Loucy (cell line): Measurements from ENCODE around the gene FOXJ3.

ENCODE experiments used
- H2AFZ ChIP-seq: fragments of 200-600 bp; sonication (generic); 2 replicates; pipeline ENCODE4 v1.6.0; 2016; ENCODE audit warnings: antibody characterized with exemption, mild to moderate bottlenecking, low read length, moderate library complexity
- H3F3A ChIP-seq: fragments of 200-600 bp; 2 replicates; pipeline ENCODE4 v1.6.0; 2016; ENCODE audit warnings: antibody characterized with exemption, low read depth, mild to moderate bottlenecking
- H3K27me3 ChIP-seq: fragments of 200-600 bp; sonication (generic); 2 replicates; pipeline ENCODE4 v1.6.1; 2014; ENCODE audit warnings: low read length, mild to moderate bottlenecking; ENCODE audit not compliant: insufficient read depth, poor library complexity, severe bottlenecking
- H3K36me3 ChIP-seq: fragments of 200-600 bp; sonication (generic); 2 replicates; pipeline ENCODE4 v1.6.1; 2016; ENCODE audit warnings: low read length; ENCODE audit not compliant: insufficient read depth
- H3K4me1 ChIP-seq: fragments of 200-600 bp; sonication (generic); 2 replicates; pipeline ENCODE4 v1.5.1; 2014; ENCODE audit warnings: low read length, mild to moderate bottlenecking; ENCODE audit not compliant: insufficient read depth, poor library complexity, severe bottlenecking
- H3K4me2 ChIP-seq: fragments of 200-600 bp; sonication (generic); 2 replicates; pipeline ENCODE4 v1.6.0; 2014; ENCODE audit warnings: antibody characterized with exemption, low read length, low read depth, mild to moderate bottlenecking; ENCODE audit not compliant: poor library complexity, severe bottlenecking
- H3K4me3 ChIP-seq: fragments of 200-600 bp; sonication (generic); 2 replicates; pipeline ENCODE4 v1.5.1; 2014; ENCODE audit warnings: low read length, mild to moderate bottlenecking, mixed read lengths; ENCODE audit not compliant: poor library complexity, severe bottlenecking
- H3K79me2 ChIP-seq: fragments of 200-600 bp; sonication (generic); 2 replicates; pipeline ENCODE4 v1.6.1; 2014; ENCODE audit warnings: low read length; ENCODE audit not compliant: insufficient read depth
- H3K9ac ChIP-seq: fragments of 200-600 bp; sonication (generic); 2 replicates; pipeline ENCODE4 v1.6.0; 2014; ENCODE audit warnings: mild to moderate bottlenecking, low read depth, low read length, moderate library complexity; ENCODE audit not compliant: poor library complexity, severe bottlenecking
- H3K9me2 ChIP-seq: fragments of 200-600 bp; sonication (generic); replicated peaks from 2 replicates; pipeline ENCODE4 v1.6.1; 2016; ENCODE audit warnings: low read depth, low read length, mixed read lengths
- H3K9me3 ChIP-seq: fragments of 200-600 bp; sonication (generic); 2 replicates; pipeline ENCODE4 v1.6.1; 2014; ENCODE audit warnings: mild to moderate bottlenecking, antibody characterized with exemption, low read length, low read depth; ENCODE audit not compliant: insufficient read depth
- H4K20me1 ChIP-seq: fragments of 200-600 bp; sonication (generic); 2 replicates; pipeline ENCODE4 v1.6.0; 2014; ENCODE audit warnings: antibody characterized with exemption, low read length, mild to moderate bottlenecking; ENCODE audit not compliant: insufficient read depth, poor library complexity, severe bottlenecking
- EZH2phosphoT487 ChIP-seq: fragments of 200-600 bp; IDR thresholded peaks from 2 replicates; pipeline ENCODE4 v1.6.1; 2018; ENCODE audit warnings: antibody characterized with exemption, mild to moderate bottlenecking, moderate library complexity, borderline replicate concordance
- TF ChIP-seq, protein P1 (sequence below): fragments of 200-600 bp; sonication (generic); conservative IDR thresholded peaks from 2 replicates; pipeline ENCODE4 v1.5.1; 2014; ENCODE audit warnings: mild to moderate bottlenecking, antibody characterized with exemption, low read length

The FOXJ3 gene

GRCh38 chr1:42315500-42315899 is 19.5 kb downstream of the FOXJ3 start:
- TF ChIP-seq, protein P1, sequence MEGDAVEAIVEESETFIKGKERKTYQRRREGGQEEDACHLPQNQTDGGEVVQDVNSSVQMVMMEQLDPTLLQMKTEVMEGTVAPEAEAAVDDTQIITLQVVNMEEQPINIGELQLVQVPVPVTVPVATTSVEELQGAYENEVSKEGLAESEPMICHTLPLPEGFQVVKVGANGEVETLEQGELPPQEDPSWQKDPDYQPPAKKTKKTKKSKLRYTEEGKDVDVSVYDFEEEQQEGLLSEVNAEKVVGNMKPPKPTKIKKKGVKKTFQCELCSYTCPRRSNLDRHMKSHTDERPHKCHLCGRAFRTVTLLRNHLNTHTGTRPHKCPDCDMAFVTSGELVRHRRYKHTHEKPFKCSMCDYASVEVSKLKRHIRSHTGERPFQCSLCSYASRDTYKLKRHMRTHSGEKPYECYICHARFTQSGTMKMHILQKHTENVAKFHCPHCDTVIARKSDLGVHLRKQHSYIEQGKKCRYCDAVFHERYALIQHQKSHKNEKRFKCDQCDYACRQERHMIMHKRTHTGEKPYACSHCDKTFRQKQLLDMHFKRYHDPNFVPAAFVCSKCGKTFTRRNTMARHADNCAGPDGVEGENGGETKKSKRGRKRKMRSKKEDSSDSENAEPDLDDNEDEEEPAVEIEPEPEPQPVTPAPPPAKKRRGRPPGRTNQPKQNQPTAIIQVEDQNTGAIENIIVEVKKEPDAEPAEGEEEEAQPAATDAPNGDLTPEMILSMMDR: no peak
- no peak for TF ChIP-seq EZH2phosphoT487
- H3F3A ChIP-seq: peaks cover 11% of the 10 kb centered on the region; the same call in 1 of the 2 replicates
- peaks cover 81% of the 10 kb centered on the region for H4K20me1 ChIP-seq
- no peak overlapping the region for H2AFZ ChIP-seq
- no peaks in the 10 kb centered on the region for H3K9me2 ChIP-seq
- no peak overlapping the region for H3K4me2 ChIP-seq
- no peaks in the 10 kb centered on the region for H3K9me3 ChIP-seq
- H3K4me1 ChIP-seq: peaks cover 65% of the 10 kb centered on the region
- H3K36me3 ChIP-seq: no peaks in the 10 kb centered on the region
- H3K4me3 ChIP-seq: no peak overlapping the region
- H3K9ac ChIP-seq: no peak overlapping the region
- no peaks in the 10 kb centered on the region for H3K27me3 ChIP-seq
- peaks cover 94% of the 10 kb centered on the region for H3K79me2 ChIP-seq

GRCh38 chr1:42313970-42314369 is 21.1 kb downstream of the FOXJ3 start:
- Histone ChIP-seq H2AFZ (no peak overlapping the region), H3K4me3 (no peak overlapping the region), H3K79me2 (peaks cover 100% of the 10 kb centered on the region), H3K27me3 (no peaks in the 10 kb centered on the region), H3F3A (no peaks in the 10 kb centered on the region), H3K9me2 (no peaks in the 10 kb centered on the region), H3K9ac (no peak overlapping the region), H3K4me1 (peaks cover 49% of the 10 kb centered on the region), H3K4me2 (no peak overlapping the region), H3K36me3 (peaks cover 12% of the 10 kb centered on the region; the same call in 1 of the 2 replicates), H4K20me1 (peaks cover 71% of the 10 kb centered on the region), H3K9me3 (no peaks in the 10 kb centered on the region)
- no peak for TF ChIP-seq EZH2phosphoT487
- TF ChIP-seq, protein P1: no peak

- Histone ChIP-seq H3K79me2 (peaks cover 100% of the 10 kb centered on the region), H2AFZ (no peak overlapping the region), H3K9ac (no peak overlapping the region), H3K36me3 (peaks cover 21% of the 10 kb centered on the region; the same call in 1 of the 2 replicates), H3K4me2 (no peak overlapping the region), H3K27me3 (no peaks in the 10 kb centered on the region), H4K20me1 (peaks cover 80% of the 10 kb centered on the region), H3K4me1 (peaks cover 45% of the 10 kb centered on the region), H3K9me2 (no peaks in the 10 kb centered on the region), H3K9me3 (no peaks in the 10 kb centered on the region), H3F3A (no peaks in the 10 kb centered on the region), H3K4me3 (no peak overlapping the region)
- TF ChIP-seq, protein P1: no peak
- TF ChIP-seq EZH2phosphoT487: no peak
These were observed 22.3 kb downstream of the FOXJ3 start for GRCh38 chr1:42312576-42313212.
